Mesendoderm (in vitro differentiated cells): ENCODE measurements around the gene TOB1. TPM values are rescaled to one million over a fixed set of nuclear protein-coding genes. Genes with fewer than 3 reads are reported as not detected.

Experiments
- DNase-seq: peaks from one replicate; pipeline ENCODE4 v3.0.0; 2013
- H2AK5ac ChIP-seq: 2 replicates; pipeline ENCODE4 v1.6.1; 2013; ENCODE audit warnings: low read length, inconsistent platforms
- H2BK120ac ChIP-seq: 2 replicates; pipeline ENCODE4 v1.6.1; 2013; ENCODE audit warnings: low read depth, mild to moderate bottlenecking, low read length, moderate library complexity, mixed read lengths
- H2BK15ac ChIP-seq: replicated peaks from 2 replicates; pipeline ENCODE4 v1.6.1; 2013; ENCODE audit warnings: low read depth, mild to moderate bottlenecking, moderate library complexity
- H2BK5ac ChIP-seq: 2 replicates; pipeline ENCODE4 v1.6.1; 2013; ENCODE audit warnings: low read length, inconsistent platforms
- H3K18ac ChIP-seq: 2 replicates; pipeline ENCODE4 v1.6.1; 2013; ENCODE audit warnings: mild to moderate bottlenecking, low read length, mixed read lengths
- H3K23ac ChIP-seq: one replicate; pipeline ENCODE4 v1.6.1; 2013; ENCODE audit warnings: low read length
- H3K27ac ChIP-seq: 2 replicates; pipeline ENCODE4 v1.5.1; 2013; ENCODE audit warnings: low read depth, mild to moderate bottlenecking, inconsistent platforms, low read length, moderate library complexity
- H3K27me3 ChIP-seq: 2 replicates; pipeline ENCODE4 v1.6.1; 2013; ENCODE audit warnings: low read length, control low read depth, mild to moderate bottlenecking, inconsistent platforms; ENCODE audit not compliant: insufficient read depth, poor library complexity
- H3K36me3 ChIP-seq: 2 replicates; pipeline ENCODE4 v1.6.1; 2013; ENCODE audit warnings: low read length, inconsistent platforms; ENCODE audit not compliant: control insufficient read depth, insufficient read depth
- H3K4ac ChIP-seq: one replicate; pipeline ENCODE4 v1.6.1; 2013; ENCODE audit warnings: low read depth, mild to moderate bottlenecking, low read length, moderate library complexity
- H3K4me1 ChIP-seq: 2 replicates; pipeline ENCODE4 v1.6.1; 2013; ENCODE audit warnings: low read depth, low read length, inconsistent platforms; ENCODE audit not compliant: control insufficient read depth
- H3K4me2 ChIP-seq: 2 replicates; pipeline ENCODE4 v1.6.1; 2013; ENCODE audit warnings: low read length
- H3K4me3 ChIP-seq: 2 replicates; pipeline ENCODE4 v1.5.1; 2013; ENCODE audit warnings: mild to moderate bottlenecking, low read length
- H3K56ac ChIP-seq: one replicate; pipeline ENCODE4 v1.6.1; 2013; ENCODE audit warnings: low read length
- H3K79me1 ChIP-seq: 2 replicates; pipeline ENCODE4 v1.6.1; 2013; ENCODE audit warnings: low read length, inconsistent platforms
- H3K79me2 ChIP-seq: 2 replicates; pipeline ENCODE4 v1.6.1; 2013; ENCODE audit warnings: mild to moderate bottlenecking, low read length; ENCODE audit not compliant: control insufficient read depth, insufficient read depth
- H3K9ac ChIP-seq: 2 replicates; pipeline ENCODE4 v1.6.1; 2013; ENCODE audit warnings: low read length, inconsistent platforms
- H4K5ac ChIP-seq: one replicate; pipeline ENCODE4 v1.6.1; 2013; ENCODE audit warnings: low read length
- H4K8ac ChIP-seq: one replicate; pipeline ENCODE4 v1.6.1; 2013; ENCODE audit warnings: low read depth, mild to moderate bottlenecking, control low read depth, low read length, moderate library complexity
- WGBS: extraction: QIAGEN DNeasy Blood & Tissue Kit; methylation state at CpG from one replicate; pipeline ENCODE4 v1.1.7; 2013; ENCODE audit warnings: low lambda C conversion rate, missing lambda C conversion rate; ENCODE audit not compliant: insufficient coverage; ENCODE audit errors: extremely low coverage; 5-methylcytosine and 5-hydroxymethylcytosine counted together
- polyA plus RNA-seq, 2 experiments: library from polyadenylated mRNA; stranded (reverse); fragments of 200-250 nt; gene quantifications; one replicate each; pipeline ENCODE4 v1.2.3, GENCODE V29; 2013

The TOB1 gene
- 9.4 TPM for polyA plus RNA-seq (2013, experiment 1 of 2)
- polyA plus RNA-seq (2013, experiment 2 of 2): 9.3 TPM

DNA sequence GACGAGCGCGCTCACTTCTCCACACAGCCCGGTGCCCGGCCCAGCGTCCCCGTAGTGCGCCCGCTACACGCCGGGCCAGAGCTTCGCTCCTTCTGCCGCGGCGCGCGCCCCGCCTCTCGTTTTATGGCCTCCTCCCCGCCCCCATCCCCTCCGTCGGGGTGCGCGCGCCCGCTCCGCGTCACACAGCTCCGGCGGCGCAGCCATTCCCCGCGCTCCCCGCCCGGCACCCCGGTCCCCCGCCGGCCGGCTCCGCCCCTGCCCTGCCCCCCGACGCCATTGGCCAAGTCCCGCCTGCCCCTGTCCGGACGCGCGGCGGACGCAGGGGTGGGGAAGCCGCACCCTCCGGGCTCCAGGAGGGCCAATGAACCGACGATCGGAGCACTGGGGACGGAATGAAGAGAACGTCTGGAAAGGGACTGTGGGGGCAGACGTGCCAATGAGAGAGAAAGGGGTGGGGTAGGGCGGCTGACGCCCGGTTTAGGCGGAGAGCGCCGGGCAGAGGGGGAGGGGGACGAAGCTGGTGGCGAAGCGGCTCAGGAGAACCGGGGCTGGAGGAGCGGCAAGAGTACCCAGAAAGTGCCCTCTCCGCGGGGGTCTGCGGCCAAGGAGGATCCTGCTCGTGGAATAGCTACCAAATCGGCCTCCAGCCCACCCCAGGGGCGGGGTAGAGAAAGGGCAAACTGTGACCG lies at the start of gene TOB1:
TSS of gene TOB1 (minus strand) at position 94 of the 689 bp plus-strand sequence. CDS start 2,337 bp downstream, outside the sequence.
- Histone ChIP-seq H4K8ac (no peak within 1 kb of the TSS), H4K5ac (no peak within 1 kb of the TSS), H3K4me3 (peak within 1 kb of the TSS; percentile 94), H3K23ac (peak within 1 kb of the TSS; percentile 85), H3K36me3 (no peaks in the 10 kb centered on the region), H3K18ac (peak within 1 kb of the TSS; percentile 99), H2BK120ac (no peak within 1 kb of the TSS), H3K79me1 (peaks cover 2% of the 10 kb centered on the region), H3K4me2 (peak within 1 kb of the TSS; percentile 100), H3K27me3 (no peaks in the 10 kb centered on the region), H3K56ac (peak within 1 kb of the TSS; percentile 95), H3K4me1 (no peaks in the 10 kb centered on the region), H2BK5ac (no peak within 1 kb of the TSS), H3K9ac (peak within 1 kb of the TSS; percentile 88), H3K27ac (peak within 1 kb of the TSS; percentile 97), H2BK15ac (no peak within 1 kb of the TSS), H3K79me2 (peaks cover 2% of the 10 kb centered on the region), H3K4ac (peak within 1 kb of the TSS; percentile 71), H2AK5ac (no peak within 1 kb of the TSS)
- peak; percentile 97 for DNase-seq
- no CpG with 5 or more reads among the region's 75 CpGs for WGBS

DNA sequence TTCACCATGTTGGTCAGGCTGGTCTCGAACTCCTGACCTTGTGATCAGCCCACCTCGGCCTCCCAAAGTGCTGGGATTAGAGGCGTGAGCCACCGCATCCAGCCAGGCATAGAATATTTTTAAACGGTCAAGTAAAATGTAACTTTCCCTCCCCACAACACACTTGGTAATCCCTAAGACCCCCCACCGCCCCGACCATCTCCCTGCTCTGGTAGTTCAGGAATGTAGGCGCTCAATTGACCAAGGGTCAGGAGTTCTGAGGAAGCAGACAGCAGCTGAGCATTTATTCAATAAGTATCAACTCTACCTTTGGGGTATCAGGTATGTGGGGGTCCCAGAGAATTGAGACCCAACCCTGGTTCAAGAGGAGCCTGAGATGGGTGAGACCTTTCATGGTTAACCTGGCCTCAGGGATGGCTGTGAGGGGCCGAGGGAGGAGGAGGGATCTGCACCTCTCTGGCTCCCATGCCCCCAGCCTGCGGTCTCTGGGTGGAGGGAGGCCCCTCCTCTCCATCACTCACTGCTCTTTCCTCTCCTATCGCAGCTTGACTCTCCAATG lies 48.4 kb upstream of the TOB1 start:
- Histone ChIP-seq H3K4ac (no peak overlapping the region), H2BK5ac (no peak overlapping the region), H2BK120ac (no peak overlapping the region), H2BK15ac (no peak overlapping the region), H4K8ac (no peak overlapping the region), H3K79me2 (no peaks in the 10 kb centered on the region), H3K18ac (no peak overlapping the region), H3K27ac (no peak overlapping the region), H3K23ac (no peak overlapping the region), H2AK5ac (no peak overlapping the region), H3K79me1 (no peaks in the 10 kb centered on the region), H3K4me1 (peaks cover 8% of the 10 kb centered on the region), H3K27me3 (no peaks in the 10 kb centered on the region), H3K4me2 (no peak overlapping the region), H3K9ac (no peak overlapping the region), H3K36me3 (no peaks in the 10 kb centered on the region), H3K56ac (no peak overlapping the region), H4K5ac (no peak overlapping the region), H3K4me3 (no peak overlapping the region)
- WGBS: no CpG with 5 or more reads among the region's 11 CpGs
- no peak for DNase-seq

- no peak overlapping the region for H3K4me3 ChIP-seq
- H4K5ac ChIP-seq: no peak overlapping the region
- no peak overlapping the region for H3K18ac ChIP-seq
- H3K79me1 ChIP-seq: no peaks in the 10 kb centered on the region
- H3K23ac ChIP-seq: no peak overlapping the region
- no peak overlapping the region for H2BK5ac ChIP-seq
- H2AK5ac ChIP-seq: no peak overlapping the region
- no peaks in the 10 kb centered on the region for H3K79me2 ChIP-seq
- H2BK15ac ChIP-seq: no peak overlapping the region
- H3K4ac ChIP-seq: no peak overlapping the region
- H4K8ac ChIP-seq: no peak overlapping the region
- H3K4me1 ChIP-seq: peaks cover 10% of the 10 kb centered on the region
- DNase-seq: no peak
- H3K9ac ChIP-seq: no peak overlapping the region
- no peaks in the 10 kb centered on the region for H3K36me3 ChIP-seq
- H3K27me3 ChIP-seq: no peaks in the 10 kb centered on the region
- H3K4me2 ChIP-seq: no peak overlapping the region
- no peak overlapping the region for H3K56ac ChIP-seq
- H3K27ac ChIP-seq: no peak overlapping the region
- H2BK120ac ChIP-seq: no peak overlapping the region
- WGBS: no CpG with 5 or more reads among the region's 2 CpGs
These were observed 47.0 kb upstream of the TOB1 start for GRCh38 chr17:50913120-50913519.

- Histone ChIP-seq H3K9ac (no peak overlapping the region), H2AK5ac (no peak overlapping the region), H3K36me3 (no peaks in the 10 kb centered on the region), H3K79me2 (no peaks in the 10 kb centered on the region), H2BK120ac (no peak overlapping the region), H3K79me1 (no peaks in the 10 kb centered on the region), H3K27me3 (no peaks in the 10 kb centered on the region), H3K4me1 (peaks cover 4% of the 10 kb centered on the region), H3K4ac (no peak overlapping the region), H3K27ac (no peak overlapping the region), H3K4me2 (no peak overlapping the region), H2BK5ac (no peak overlapping the region), H3K23ac (no peak overlapping the region), H3K4me3 (no peak overlapping the region), H3K56ac (peak overlapping the region; percentile 15), H4K8ac (no peak overlapping the region), H2BK15ac (no peak overlapping the region), H4K5ac (no peak overlapping the region), H3K18ac (no peak overlapping the region)
- no CpG with 5 or more reads among the region's 4 CpGs for WGBS
- DNase-seq: no peak
These were observed 45.7 kb upstream of the TOB1 start for GRCh38 chr17:50911890-50912289.

DNA sequence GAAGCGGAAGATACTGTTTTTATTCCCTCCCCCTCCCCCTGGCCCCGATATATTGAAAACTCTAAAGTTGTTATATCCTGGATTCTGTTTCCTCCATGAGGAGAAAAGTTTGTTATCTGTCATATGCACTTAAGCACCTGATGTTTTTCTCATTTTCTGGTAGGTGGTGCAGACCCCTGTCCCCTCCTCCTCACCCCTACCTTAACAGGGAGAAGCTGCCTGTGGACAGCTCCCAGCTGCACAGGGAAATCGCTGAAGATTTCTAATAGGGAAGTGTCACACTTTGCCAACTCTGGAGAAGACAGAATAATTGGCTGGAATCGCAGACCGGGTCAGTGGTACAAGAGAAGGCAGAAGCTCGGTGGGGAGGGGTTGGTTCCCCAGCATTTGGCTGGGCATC lies 45.3 kb upstream of the TOB1 start:
- Histone ChIP-seq H3K27me3 (no peaks in the 10 kb centered on the region), H3K79me1 (no peaks in the 10 kb centered on the region)

More for the DNA sequence above, 45.3 kb upstream of the TOB1 start:
- Histone ChIP-seq H2BK5ac (no peak overlapping the region), H3K4me3 (no peak overlapping the region), H3K4ac (no peak overlapping the region), H3K9ac (no peak overlapping the region), H4K5ac (no peak overlapping the region), H3K23ac (no peak overlapping the region), H4K8ac (no peak overlapping the region), H3K79me2 (no peaks in the 10 kb centered on the region), H3K4me2 (no peak overlapping the region), H3K18ac (no peak overlapping the region), H3K56ac (no peak overlapping the region), H2BK120ac (no peak overlapping the region), H3K27ac (no peak overlapping the region), H2BK15ac (no peak overlapping the region), H3K4me1 (peaks cover 2% of the 10 kb centered on the region), H2AK5ac (no peak overlapping the region), H3K36me3 (no peaks in the 10 kb centered on the region)
- DNase-seq: no peak
- WGBS: no CpG with 5 or more reads among the region's 6 CpGs
